ENCODE measurements around the gene KLHL2.
"Not testable (repeated sequence)": the region's sequence is repeated elsewhere in the genome, so short reads cannot be mapped to it uniquely, and the experiment has no call there.

KLHL2 gene

GRCh38 chr4:165331823-165332222, 124.5 kb downstream of the KLHL2 start:
- no peak for DNase-seq

DNA sequence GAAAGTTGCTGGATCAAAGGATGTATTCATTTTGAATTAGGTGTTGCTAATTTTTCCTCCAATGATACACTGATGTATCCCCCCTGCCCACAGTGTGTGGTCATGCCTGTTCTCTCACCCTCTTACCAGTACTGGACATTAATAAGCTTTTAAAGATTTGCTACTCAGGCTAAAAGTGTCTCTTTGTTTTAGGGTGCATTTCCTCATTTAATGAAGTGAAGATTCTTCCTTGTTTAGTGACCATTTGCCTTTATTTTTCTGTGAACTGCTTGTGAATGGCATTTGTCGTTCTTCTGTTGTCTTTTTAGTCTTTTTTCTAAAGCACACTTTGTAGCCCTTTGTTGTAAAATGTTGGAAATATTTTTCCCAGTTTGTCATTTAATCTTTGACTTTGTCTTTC, 125.1 kb downstream of the KLHL2 start:
- DNase-seq: no peak

DNA sequence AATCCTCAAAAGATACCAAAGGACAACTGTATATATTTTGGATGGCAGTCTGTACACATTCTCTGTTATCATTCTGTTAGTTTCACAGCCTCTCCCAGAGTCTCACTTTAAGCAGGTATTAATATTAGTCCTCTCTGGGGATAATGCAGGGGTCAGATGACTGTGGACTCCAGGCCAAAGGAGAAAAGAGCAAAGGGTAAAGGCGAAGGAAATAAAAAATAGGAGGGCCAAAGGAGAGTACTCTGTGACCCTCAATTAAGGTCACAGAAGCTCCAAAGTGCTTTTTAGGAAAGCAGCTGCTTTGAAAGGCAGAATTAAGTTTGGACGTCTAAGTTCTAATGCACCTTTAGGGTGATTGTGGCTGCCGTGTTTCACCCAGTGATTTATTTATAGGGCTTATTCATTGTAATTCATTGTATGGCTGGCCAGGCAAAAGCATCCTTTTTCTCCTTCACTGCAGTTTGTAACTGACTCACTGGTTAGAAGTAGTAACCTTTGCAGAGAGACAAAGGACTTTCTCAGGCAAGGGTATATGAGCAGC, 127.9 kb downstream of the KLHL2 start:
- no peak for DNase-seq

GRCh38 chr4:165336743-165337142, 129.4 kb downstream of the KLHL2 start:
- DNase-seq: no peak

DNA sequence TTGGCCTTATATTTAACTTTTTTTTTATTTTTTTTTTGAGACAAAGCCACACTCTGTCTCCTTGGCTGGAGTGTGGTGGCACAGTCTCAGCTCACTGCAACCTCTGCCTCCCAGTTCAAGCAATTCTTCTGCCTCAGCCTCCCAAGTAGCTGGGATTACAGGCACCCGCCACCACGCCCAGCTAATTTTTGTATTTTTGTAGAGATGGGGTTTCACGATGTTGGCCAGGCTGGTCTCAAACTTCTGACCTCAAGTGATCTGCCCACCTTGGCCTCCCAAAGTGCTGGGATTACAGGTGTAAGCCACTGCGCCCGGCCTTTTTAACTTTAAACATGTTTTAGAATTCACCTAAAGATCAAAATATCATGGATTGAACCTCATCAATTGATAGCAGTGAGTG, 135.0 kb downstream of the KLHL2 start:
- not testable (repeated sequence) for DNase-seq

- no peak for DNase-seq
These were observed 136.2 kb downstream of the KLHL2 start for GRCh38 chr4:165343353-165344191.

DNA sequence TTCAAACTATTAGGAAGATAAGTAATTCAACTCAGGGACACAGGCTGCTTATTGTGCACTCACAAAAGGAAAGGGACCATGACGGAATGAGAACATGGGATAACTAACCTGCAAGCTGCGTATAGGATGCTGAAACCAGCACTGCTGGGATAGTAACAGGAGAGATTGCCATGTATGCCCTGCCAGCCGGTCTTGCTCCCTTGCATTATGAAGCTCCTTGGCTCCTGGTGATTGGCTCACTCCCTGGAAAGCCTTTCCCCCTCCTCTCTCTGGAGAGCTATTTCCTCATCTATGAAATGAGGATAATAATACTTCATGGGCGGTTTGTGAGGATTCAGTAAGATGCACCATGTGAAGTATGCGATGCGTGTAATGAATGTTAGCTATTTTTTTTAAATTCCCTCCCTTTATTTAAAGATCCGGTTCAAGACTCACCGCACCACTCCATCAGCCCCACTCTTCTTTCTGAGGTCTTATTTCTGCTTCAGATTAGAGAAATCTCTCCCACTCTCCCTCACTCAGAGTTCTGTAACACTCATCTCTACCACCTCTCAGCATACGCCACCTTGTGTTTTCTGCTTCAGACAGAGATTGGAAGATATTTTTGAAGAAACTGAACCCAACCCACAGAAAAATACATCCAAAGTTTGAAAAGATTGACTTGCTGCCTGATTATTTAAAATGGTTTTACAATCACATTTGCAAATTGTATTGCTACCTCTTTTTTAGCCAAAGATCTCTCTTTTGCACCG, 138.5 kb downstream of the KLHL2 start:
- DNase-seq: no peak

DNA sequence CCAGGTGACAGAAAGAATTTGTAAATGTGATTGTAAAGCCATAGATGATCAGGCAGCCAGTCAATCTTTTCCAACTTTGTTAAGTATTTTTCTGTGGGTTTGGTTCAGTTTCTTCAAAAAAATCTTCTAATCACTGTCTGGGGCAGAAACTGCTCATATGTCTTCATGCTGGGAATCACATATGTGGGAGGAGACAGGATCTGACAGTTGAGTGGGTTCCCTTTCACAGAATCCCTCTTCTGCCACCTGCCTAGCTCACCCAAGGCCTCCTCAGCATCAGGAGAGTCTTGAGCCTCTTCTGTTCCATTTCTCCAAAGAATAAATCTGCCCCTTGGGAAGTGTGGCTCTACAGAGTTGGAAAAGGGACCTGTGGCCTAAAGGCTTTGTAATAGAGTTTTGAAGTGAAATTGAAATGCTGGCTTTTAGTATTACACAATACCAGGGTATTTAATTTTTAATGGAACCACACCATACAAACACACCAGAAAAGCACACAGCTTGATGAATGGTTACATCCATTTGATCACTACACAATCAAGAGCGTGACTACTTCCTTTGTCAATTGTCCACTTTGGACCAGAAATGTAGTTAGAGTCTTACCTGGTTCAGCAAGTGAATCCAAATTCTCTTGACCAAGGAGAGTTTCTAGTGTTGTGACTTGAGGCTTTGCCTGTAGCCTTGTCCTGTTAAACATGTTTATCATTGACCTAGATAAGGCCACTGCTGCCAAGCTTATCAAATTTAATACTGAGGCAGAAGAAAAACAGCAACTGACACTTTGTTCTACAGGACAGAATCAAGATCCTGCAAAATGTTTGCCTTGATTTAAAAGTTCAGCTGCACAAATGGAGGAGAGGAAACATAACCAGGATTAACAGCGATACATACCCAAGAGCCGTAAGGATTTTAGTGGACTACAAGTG, 140.5 kb downstream of the KLHL2 start:
- DNase-seq: no peak

- no peak for DNase-seq
These were observed 144.2 kb downstream of the KLHL2 start for GRCh38 chr4:165351359-165352130.

GRCh38 chr4:165355900-165356300, 148.5 kb downstream of the KLHL2 start:
- no peak for DNase-seq

DNA sequence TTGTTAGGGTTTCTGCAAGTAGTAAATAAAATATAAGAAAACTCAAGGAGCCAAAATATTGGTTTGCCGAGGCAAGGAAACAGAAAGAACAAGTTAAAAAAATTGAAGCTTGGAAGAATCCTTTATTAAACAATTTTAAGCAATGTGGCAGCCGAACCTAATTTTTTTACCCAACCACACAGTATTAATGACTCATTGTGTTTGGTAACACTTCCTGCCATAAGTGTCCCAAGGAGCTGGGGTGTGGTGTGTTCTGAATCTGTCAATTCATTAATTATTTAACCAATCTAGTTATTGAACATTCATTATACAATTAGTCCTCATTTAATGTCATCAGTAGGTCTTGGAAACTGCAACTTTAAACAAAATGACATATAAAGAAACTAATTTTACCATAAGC, 152.1 kb downstream of the KLHL2 start:
- DNase-seq: no peak

GRCh38 chr4:165360041-165360695, 152.8 kb downstream of the KLHL2 start:
- DNase-seq: no peak

DNA sequence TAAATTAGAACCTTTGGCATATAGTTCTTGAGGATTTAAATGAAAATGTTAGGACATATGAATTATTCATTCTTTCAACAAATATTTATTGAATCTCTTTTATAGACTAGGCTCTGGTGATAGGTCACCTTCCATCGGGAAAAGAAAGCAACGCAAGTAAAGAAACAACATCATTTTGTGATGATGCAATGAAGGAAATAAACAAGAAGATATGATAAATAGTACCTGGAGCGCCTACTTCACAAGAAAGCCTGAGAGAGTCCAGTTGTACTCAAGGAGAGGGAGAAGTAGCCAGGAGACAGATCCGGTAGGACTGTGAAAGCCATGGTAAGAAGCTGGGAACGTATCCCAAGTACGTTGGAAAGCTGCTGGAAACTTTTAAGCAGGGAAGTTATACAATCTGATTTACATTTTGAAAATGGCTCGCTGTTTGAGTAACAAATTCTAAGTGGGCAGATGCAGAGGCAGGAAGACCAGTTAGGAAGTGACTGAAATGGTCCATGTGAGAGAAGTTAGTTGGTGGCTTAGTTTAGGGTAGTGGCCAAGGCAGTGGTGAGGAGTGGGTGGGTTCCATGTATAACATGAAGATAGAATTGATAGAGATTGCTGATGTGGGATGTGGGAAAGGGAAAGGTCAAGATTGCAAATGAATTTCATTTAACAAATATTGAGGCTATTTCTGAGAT, 153.8 kb downstream of the KLHL2 start:
- DNase-seq: no peak

- DNase-seq: no peak
These were observed 154.4 kb downstream of the KLHL2 start for GRCh38 chr4:165361810-165362209.

GRCh38 chr4:165364452-165365080, 157.2 kb downstream of the KLHL2 start:
- DNase-seq: no peak

DNA sequence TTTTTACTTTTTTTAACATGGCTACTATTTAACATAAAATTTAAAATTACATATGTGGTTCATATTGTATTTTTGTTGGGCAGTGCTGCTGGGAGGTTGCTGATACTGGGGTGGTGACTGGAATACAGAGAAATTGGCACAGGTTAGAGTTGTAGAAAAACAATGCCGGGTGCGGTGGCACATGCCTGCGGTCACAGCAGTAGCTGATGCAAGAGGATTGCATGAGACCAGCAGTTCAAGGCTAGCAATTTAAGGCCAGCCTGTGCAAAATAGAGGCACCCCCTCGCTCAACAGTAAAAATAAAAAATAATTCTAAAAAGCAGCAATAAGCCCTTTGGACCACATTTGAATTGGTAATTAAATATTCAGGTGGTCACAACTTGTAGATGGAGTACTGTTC, 159.7 kb downstream of the KLHL2 start:
- DNase-seq: peak; percentile 14

DNA sequence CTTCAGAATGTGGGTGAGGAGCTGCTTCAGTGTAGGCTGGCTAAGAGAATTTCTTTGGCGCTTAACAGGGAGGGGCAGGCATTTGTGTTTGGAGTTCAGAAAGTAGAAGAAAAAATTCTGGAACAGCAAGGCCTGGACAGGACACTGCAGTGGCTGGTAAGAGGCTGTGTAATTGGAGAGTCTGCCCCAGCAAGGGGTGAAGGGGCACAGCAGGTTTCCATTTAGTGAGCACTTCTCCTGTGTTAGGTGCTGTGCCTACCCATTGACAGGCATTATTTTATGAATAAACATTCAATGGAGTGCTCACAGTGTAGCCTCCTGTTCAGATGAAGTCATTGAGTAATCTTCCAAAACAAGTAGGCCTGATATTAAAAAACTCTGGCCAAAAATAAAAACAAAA, 160.8 kb downstream of the KLHL2 start:
- DNase-seq: peak; percentile 1

- no peak for DNase-seq
These were observed 161.2 kb downstream of the KLHL2 start for GRCh38 chr4:165368567-165368966.

DNA sequence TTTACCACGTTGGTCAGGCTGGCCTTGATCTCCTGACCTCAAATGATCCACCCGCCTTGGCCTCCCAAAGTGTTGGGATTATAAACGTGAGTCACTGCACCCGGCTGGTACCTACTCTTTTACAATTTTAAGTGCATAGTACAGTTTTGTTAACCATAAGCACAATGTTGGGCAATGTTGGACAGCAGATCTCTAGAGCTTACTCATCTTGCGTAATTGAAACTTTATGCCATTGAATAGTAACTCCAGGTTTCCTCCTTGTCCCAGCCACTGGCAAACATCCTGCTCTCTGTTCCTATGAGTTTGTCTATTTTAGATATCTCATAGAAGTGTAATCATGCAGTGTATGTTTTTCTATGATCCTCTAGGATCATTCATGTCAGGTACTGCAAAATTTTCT, 162.2 kb downstream of the KLHL2 start:
- DNase-seq: no peak

- DNase-seq: no peak
These were observed 163.2 kb downstream of the KLHL2 start for GRCh38 chr4:165370530-165370929.

Data from NCI-H2107 (cell line).